ENCODE measurements around the gene REP15. TPM values are rescaled to one million over a fixed set of nuclear protein-coding genes. Genes with fewer than 3 reads are reported as not detected.

The REP15 gene
- total and polyA plus RNA-seq, 7 donors: 0.39 to 2.7 (median 0.73) TPM

DNA sequence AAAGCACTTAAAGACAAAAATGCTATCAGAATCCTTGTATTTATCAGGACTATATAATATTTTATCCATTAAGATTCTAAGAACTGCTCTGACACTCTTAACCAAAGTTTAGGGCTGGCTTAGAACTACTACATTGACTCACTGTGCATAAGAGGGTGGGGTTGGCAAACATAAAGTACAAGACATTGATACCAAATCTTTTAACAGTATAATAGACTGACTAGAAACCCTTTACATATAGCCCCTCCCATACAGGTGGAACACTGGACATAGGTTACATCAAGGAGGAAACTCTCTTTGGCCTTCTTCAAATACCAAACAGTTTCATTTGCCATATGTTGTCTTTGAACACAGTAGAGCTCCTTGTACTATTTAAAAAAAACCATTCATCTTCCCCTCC is 15.6 kb upstream of the REP15 start:
- Histone ChIP-seq H3K9me3 (no peaks in the 10 kb centered on the region), H3K4me1 (no peaks in the 10 kb centered on the region), H3K27ac (no peak overlapping the region), H3K36me3 (ENCODE audit: insufficient read depth in 1 of 2, low read depth in 1 of 2) (peaks cover 20 to 96% of the 10 kb centered on the region in 2 donors), H3K27me3 (ENCODE audit: insufficient read depth in 3 of 3, low read length in 2 of 3) (no peaks in the 10 kb centered on the region), H3K4me3 (no peak overlapping the region)
- intact Hi-C loops (cut with DNase I): no loop called here
- DNase-seq (no peak), ATAC-seq (no peak)
- TF ChIP-seq, protein P1, sequence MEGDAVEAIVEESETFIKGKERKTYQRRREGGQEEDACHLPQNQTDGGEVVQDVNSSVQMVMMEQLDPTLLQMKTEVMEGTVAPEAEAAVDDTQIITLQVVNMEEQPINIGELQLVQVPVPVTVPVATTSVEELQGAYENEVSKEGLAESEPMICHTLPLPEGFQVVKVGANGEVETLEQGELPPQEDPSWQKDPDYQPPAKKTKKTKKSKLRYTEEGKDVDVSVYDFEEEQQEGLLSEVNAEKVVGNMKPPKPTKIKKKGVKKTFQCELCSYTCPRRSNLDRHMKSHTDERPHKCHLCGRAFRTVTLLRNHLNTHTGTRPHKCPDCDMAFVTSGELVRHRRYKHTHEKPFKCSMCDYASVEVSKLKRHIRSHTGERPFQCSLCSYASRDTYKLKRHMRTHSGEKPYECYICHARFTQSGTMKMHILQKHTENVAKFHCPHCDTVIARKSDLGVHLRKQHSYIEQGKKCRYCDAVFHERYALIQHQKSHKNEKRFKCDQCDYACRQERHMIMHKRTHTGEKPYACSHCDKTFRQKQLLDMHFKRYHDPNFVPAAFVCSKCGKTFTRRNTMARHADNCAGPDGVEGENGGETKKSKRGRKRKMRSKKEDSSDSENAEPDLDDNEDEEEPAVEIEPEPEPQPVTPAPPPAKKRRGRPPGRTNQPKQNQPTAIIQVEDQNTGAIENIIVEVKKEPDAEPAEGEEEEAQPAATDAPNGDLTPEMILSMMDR (IDR thresholded peaks at IDR 0.05): no peak

DNA sequence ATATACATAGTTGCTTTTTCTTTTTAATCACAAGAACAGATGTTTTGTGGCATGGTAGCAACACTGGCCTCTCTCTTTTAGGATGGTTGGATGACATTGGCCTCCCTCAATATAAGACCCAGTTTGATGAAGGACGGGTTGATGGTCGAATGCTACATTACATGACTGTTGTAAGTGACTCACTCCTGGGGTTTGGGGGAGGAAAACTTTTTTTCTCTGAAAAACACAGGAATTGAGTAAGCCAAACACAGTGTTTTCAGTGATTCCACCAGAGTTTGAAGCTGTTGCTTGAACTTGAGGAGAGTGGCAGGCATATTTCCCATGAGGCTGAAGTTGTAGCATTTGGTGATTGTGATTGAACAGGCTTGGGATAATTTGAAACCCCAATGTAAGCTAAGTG is 13.7 kb upstream of the REP15 start:
- intact Hi-C loops (cut with DNase I): no loop called here
- Histone ChIP-seq H3K27me3 (ENCODE audit: insufficient read depth in 3 of 3, low read length in 2 of 3) (no peaks in the 10 kb centered on the region), H3K4me1 (no peaks in the 10 kb centered on the region), H3K27ac (no peak overlapping the region), H3K36me3 (ENCODE audit: insufficient read depth in 1 of 2, low read depth in 1 of 2) (peaks cover 18 to 96% of the 10 kb centered on the region in 2 donors), H3K9me3 (no peaks in the 10 kb centered on the region), H3K4me3 (no peak overlapping the region)
- TF ChIP-seq, protein P1 (IDR thresholded peaks at IDR 0.05): no peak
- DNase-seq: no peak
- no peak for ATAC-seq
- 96 to 100% (median 97%) methylated on average over 2 of the region's 2 CpGs for WGBS, 3 donors

DNA sequence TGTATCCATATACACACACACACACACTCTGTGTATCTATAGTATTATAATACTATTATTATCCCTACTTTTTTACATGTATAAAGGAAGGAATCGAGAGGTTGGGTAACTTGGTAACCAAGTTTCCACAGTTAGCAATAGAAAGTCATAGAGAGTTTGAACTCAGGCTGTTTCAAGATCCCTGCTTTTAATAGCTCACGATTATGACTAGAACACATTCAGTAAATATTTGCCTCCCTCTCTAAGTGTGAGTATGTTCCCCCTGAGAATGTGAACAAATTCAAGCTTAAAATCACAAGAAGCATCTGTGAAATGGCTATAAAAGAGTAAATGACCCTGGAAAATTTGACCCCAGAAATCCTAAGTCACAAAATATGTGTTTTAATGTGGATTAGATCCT is 11.0 kb upstream of the REP15 start:
- Histone ChIP-seq H3K27me3 (ENCODE audit: insufficient read depth in 3 of 3, low read length in 2 of 3) (no peaks in the 10 kb centered on the region), H3K4me1 (no peaks in the 10 kb centered on the region), H3K4me3 (no peak overlapping the region), H3K9me3 (no peaks in the 10 kb centered on the region), H3K36me3 (ENCODE audit: insufficient read depth in 1 of 2, low read depth in 1 of 2) (peaks cover 17 to 99% of the 10 kb centered on the region in 2 donors), H3K27ac (no peak overlapping the region)
- WGBS, 3 donors: 88 to 93% (median 91%) methylated on average over 2 of the region's 2 CpGs
- no peak for ATAC-seq
- TF ChIP-seq, protein P1 (IDR thresholded peaks at IDR 0.05): no peak
- intact Hi-C loops (cut with DNase I): no loop called here
- no peak for DNase-seq

DNA sequence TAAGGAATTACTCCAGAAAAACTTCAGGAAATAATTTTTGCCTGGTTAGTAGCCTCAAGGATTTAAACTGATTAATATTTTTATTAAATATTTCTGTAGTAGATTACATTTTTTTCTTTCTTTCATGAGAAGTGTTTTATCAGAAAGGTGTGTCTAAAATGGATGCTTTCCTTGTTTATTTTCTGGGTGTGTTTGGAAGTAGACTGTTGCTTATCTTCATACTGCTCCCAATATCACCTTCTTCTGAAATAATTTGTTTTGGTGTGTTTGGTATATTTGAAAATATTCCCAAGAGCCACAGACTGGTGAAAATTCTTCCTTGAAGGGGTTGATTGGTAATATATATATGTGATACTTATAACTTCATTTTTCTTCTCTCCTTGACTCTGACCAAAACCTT is 10.1 kb upstream of the REP15 start:
- H3K36me3 ChIP-seq (ENCODE audit: insufficient read depth in 1 of 2, low read depth in 1 of 2): peaks cover 20 to 98% of the 10 kb centered on the region in 2 donors
- H3K27ac ChIP-seq: no peak overlapping the region
- intact Hi-C loops (cut with DNase I): no loop called here

DNA sequence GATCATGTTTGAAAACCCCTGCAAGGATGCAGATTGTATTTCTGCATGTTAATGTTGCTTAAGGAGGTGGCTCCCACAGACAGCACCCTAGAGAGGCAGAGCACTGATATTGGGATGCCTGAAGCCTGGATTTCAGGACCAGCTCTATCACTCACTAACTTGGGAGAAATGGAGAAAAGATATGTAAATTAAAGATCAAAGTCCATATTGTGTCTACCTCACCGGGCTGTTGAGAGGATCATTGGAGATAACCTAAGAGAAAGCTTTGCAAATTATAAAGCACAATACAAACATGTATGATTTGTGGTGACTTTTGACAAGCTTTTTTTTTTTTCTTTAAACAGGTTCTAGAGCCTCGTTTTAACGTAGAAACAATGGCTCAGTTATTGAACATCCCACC is 7.6 kb upstream of the REP15 start:
- Histone ChIP-seq H3K36me3 (ENCODE audit: insufficient read depth in 1 of 2, low read depth in 1 of 2) (peaks cover 17 to 98% of the 10 kb centered on the region in 2 donors), H3K27me3 (ENCODE audit: insufficient read depth in 3 of 3, low read length in 2 of 3) (no peaks in the 10 kb centered on the region), H3K4me1 (no peaks in the 10 kb centered on the region), H3K4me3 (no peak overlapping the region), H3K27ac (no peak overlapping the region), H3K9me3 (no peaks in the 10 kb centered on the region)
- DNase-seq (no peak), ATAC-seq (no peak)
- TF ChIP-seq, protein P1 (IDR thresholded peaks at IDR 0.05): no peak
- 94 to 96% (median 94%) methylated on average over 3 of the region's 3 CpGs for WGBS, 3 donors
- intact Hi-C loops (cut with DNase I): no loop called here

More for the DNA sequence above, 10.1 kb upstream of the REP15 start:
- TF ChIP-seq, protein P1 (IDR thresholded peaks at IDR 0.05): no peak
- ATAC-seq: no peak
- Histone ChIP-seq H3K4me3 (no peak overlapping the region), H3K9me3 (no peaks in the 10 kb centered on the region), H3K4me1 (no peaks in the 10 kb centered on the region), H3K27me3 (ENCODE audit: insufficient read depth in 3 of 3, low read length in 2 of 3) (no peaks in the 10 kb centered on the region)
- no peak for DNase-seq

All from psoas muscle (tissue), 8 donors.